ENCODE results near the gene KCTD17. TPM values are rescaled to one million over a fixed set of nuclear protein-coding genes. Genes with fewer than 3 reads are reported as not detected.

KCTD17 gene
- total and polyA plus RNA-seq, 2 of the 13 experiments (the other 11 are each of a cell fraction or from before 2014, with no cell fraction given): 5.3 to 11.7 TPM

- TF ChIP-seq MAZ (IDR thresholded peaks at IDR 0.05; ENCODE audit: borderline replicate concordance, low read depth, low read length): no peak
- TF ChIP-seq MAZ (CRISPR knock-in tag; IDR thresholded peaks at IDR 0.05; ENCODE audit: low read depth): peak; percentile 24; the same call in 1 of the 2 replicates
- peak; percentile 32; the same call in 1 of the 2 replicates for TF ChIP-seq SAP130 (CRISPR knock-in tag; IDR thresholded peaks at IDR 0.05; ENCODE audit: low read depth)
- no peak for TF ChIP-seq MAFK (conservative IDR thresholded peaks at IDR 0.05 in 1 of 2, IDR thresholded peaks at IDR 0.05 in 1 of 2; ENCODE audit: low read length in 2 of 2)
- TF ChIP-seq REPIN1 (CRISPR knock-in tag; IDR thresholded peaks at IDR 0.05; ENCODE audit: borderline replicate concordance, low read depth): no peak
- no peak for TF ChIP-seq ZNF710 (CRISPR knock-in tag; IDR thresholded peaks at IDR 0.05; ENCODE audit: borderline replicate concordance)
- peak; percentile 77 for TF ChIP-seq FOXA3 (CRISPR knock-in tag; IDR thresholded peaks at IDR 0.05)
- no peak for TF ChIP-seq RNF2 (conservative IDR thresholded peaks at IDR 0.05; ENCODE audit: low read depth)
- TF ChIP-seq HMGXB4 (CRISPR knock-in tag; IDR thresholded peaks at IDR 0.05; ENCODE audit: borderline replicate concordance in 1 of 2, low read depth in 1 of 2): no peak
- no peak for TF ChIP-seq TCF7L2 (IDR thresholded peaks at IDR 0.05; ENCODE audit: low read depth, low read length)
- TF ChIP-seq ZNF569 (CRISPR knock-in tag; IDR thresholded peaks at IDR 0.05; ENCODE audit: borderline replicate concordance): no peak
- TF ChIP-seq ZNF704 (CRISPR knock-in tag; IDR thresholded peaks at IDR 0.05; ENCODE audit: borderline replicate concordance): no peak
- TF ChIP-seq ZNF205 (CRISPR knock-in tag; IDR thresholded peaks at IDR 0.05): peak; percentile 33; the same call in 1 of the 2 replicates
- no peak for TF ChIP-seq JUNB (CRISPR knock-in tag; IDR thresholded peaks at IDR 0.05; ENCODE audit: borderline replicate concordance)
- TF ChIP-seq HHEX (CRISPR knock-in tag; IDR thresholded peaks at IDR 0.05): 0 out of 2 replicates have a peak, but pooled peaks have one; percentile 56
- TF ChIP-seq GZF1 (CRISPR knock-in tag; IDR thresholded peaks at IDR 0.05): no peak
- TF ChIP-seq TEAD3 (CRISPR knock-in tag; optimal IDR thresholded peaks at IDR 0.05; ENCODE audit: borderline replicate concordance): no peak
- no peak for TF ChIP-seq KDM3A (CRISPR knock-in tag; IDR thresholded peaks at IDR 0.05; ENCODE audit: low read depth)
- TF ChIP-seq ELK4 (CRISPR knock-in tag; IDR thresholded peaks at IDR 0.05; ENCODE audit: borderline replicate concordance): no peak
- no peak for TF ChIP-seq ZNF101 (CRISPR knock-in tag; IDR thresholded peaks at IDR 0.05; ENCODE audit: borderline replicate concordance, low read depth)
- TF ChIP-seq ZNF263 (CRISPR knock-in tag; IDR thresholded peaks at IDR 0.05): no peak
- no peak for TF ChIP-seq DRAP1 (CRISPR knock-in tag; IDR thresholded peaks at IDR 0.05)
These were observed 6.6 kb upstream of the KCTD17 start (continued) for GRCh38 chr22:37044634-37045625.
